GM19397 (cell line): Measurements from ENCODE around the gene FARSA.
A peak's percentile ranks its signal among the peaks of the same experiment; 100 is the strongest.
"Not testable (repeated sequence)": the region's sequence is repeated elsewhere in the genome, so short reads cannot be mapped to it uniquely, and the experiment has no call there.

ENCODE experiments used
- ATAC-seq: cut with Tn5 transposase; IDR thresholded peaks from one replicate; pipeline ENCODE4 v1.9.1; 2021; ENCODE audit warnings: mild to moderate bottlenecking, moderate library complexity; ENCODE audit not compliant: unreplicated experiment

The FARSA gene

DNA sequence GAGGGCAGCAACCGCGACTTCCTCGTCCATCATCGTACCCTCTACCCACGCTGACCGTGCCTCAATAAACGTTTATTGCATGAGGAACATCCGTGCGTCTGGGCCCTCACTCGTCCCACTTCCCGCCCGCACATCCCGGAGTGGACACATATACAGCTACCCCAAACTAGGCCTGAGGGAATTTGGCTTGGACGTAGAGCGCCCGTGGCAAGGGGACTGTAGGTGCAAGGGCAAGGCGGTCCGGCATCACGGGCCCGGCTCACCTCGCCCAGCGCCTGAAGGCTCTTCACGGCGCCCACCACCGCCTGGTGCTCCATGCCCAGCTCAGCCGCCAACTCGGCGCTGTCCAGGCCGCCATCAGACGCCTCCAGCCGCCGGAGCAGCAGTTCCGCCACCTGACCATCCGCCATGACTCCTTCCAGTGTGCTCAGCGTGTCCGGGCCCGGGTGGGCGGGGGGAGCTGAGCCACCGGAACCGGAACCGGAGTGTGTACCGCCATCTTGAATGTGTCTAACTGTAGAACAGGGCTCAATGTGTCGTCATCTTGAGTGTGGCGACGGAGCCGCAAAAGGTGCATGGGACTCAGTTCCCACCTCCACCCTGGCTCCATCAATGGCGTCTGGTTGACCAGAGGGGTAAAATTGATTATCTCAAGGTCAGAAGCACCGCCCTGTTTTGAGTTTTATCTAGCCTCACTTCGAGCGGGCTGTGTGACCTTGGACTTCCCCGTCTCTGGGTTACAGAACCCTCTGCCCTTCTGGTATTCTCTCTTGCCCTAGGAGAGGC lies at the start of gene FARSA:
FARSA (minus strand) TSS at position 425 of the 786 bp plus-strand sequence; CDS start at position 410, 15 bp downstream.
- peak; percentile 43 for ATAC-seq

- no peak for ATAC-seq
Measured at GRCh38 chr19:12983091-12983490, 49.6 kb upstream of the FARSA start.

DNA sequence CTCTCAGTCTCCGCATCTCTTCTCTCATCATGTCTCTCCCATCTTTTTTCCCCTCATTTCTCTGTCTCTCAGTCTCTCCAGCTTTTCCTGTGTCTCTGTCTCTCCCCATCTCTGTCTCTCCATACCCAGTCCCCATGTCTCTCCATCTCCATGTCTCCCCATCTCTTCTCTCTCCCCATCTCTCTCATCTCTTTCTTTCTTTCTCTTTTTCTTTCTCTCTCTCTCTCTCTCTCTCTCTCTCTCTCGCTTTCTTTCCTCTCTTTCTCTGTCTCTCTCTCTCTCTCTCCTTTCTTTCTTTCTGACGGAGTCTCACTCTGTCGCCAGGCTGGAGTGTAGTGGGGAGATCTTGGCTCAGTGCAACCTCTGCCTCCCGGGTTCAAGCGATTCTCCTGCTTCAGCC lies 49.1 kb upstream of the FARSA start:
- ATAC-seq: no peak

GRCh38 chr19:12979974-12980373 lies 46.5 kb upstream of the FARSA start:
- no peak for ATAC-seq

DNA sequence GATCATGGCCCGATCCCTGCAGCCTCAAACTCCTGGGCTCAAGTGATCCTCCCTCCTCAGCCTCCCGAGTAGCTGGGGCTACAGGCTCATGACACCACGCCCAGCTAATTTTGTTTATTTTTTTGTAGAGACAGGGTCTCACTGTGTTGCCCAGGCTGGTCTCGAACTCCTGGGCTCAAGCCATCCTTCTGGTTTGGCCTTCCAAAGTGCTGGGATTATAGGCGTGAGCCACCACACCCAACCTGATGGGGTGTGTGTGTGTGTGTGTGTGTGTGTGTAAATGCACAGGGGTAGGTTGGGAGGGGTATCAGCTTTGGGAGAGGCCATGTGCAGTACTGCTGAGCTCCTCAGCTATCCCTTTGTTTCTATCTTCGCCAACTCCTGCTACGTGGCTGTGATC lies 42.6 kb upstream of the FARSA start:
- ATAC-seq: not testable (repeated sequence)

DNA sequence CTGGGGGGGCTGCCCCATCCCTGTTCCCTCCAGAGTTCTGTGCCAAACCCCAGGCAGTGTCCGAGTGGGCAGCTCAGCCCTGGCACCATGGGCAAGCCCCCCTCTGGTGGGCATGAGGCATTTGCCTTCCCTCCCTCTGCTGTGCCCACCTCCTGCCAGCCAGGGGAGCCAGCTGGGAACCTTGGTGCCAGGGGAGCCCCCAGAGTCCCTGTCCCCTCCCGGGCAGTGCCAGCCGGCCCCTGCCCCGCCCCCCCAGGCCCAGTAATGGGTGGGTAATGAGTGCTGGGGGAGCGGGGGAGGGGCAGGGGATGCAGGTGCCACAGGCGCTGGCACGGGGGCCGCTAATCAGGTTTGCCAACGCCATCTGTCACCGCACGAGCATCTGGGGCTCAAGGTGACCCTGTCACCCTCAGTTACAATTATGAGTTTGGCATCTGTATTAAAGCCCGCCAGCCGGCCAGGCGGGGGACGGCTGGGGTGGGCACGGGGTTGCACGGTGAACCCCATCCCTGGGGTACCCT lies 41.8 kb upstream of the FARSA start:
- no peak for ATAC-seq

DNA sequence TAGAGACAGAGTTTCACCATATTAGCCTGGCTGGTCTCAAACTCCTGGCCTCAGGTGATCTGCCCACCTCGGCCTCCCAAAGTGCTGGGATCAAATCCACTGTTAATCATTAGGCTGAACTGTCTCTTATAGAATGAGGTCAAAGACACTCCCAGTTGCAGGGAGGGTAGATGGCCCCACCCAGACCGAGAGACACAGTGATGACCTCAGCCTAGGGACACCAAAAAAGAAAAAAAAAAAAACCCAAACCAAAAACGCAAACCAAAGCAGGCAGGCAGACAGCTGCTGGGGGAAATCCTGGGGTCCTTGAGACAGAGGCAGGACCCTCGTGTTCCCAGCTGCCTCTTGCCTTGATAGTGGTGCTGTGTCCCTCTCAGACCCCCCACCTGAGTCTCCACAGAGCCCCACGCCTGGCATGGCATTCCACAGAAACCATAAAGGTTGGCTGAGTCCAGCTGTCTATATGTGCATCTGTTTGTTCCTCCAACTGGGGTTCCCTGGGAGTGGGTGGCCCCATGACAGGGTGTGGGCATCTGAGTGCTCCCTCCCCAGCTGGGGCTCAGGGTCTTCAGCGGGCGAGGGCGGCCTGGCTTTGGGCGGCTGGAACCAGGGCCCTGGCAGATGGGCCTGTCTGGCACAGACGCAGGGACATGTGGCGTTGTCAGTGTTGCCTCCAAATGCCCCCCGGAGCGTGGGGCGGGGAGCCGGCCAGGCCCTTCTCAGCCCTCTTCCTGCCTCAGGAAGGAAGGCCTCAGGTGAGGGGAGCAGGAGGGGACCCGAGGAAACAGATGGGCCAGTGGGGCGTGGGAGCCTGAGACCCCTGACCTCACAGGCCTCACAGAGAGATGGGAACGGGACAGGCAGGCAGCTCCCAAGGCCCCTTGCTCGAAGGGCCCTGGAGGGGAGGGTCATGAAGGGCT lies 41.0 kb upstream of the FARSA start:
- no peak for ATAC-seq

- ATAC-seq: no peak
Measured at GRCh38 chr19:12973236-12973635, 39.7 kb upstream of the FARSA start.

DNA sequence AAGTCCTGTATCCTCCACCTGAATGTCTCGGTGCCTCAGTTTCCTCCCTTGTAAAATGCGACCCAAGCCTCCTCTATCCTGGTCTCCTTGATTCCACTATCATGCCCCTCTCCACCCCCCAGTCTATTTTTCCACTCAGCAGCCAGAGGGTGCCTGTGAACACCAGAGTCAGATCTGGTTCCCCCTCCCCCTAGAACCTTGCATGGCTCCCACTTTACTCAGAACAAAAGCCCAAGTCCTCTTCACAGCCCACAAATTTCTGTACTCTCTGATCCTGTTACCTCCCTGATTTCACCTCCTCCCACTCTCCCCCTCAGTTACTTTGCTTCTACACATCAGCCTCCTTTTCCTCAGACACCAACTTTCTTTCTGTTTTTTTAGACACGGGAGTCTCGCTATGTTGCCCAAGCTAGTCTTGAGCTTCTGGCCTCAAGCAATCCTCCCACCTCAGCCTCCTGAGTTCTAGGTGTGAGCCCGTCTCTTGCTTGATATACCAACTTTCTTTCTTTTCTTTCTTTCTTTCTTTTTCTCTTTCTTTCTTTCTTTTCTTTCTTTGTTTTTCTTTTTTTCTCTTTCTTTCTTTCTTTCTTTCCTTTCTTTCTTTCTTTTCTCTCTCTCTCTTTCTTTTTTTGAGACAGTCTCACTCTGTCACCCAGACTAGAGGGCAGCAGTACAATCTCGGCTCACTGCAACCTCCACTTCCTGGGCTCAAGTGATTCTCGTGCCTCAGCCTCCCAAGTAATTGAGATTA lies 36.7 kb upstream of the FARSA start:
- no peak for ATAC-seq

DNA sequence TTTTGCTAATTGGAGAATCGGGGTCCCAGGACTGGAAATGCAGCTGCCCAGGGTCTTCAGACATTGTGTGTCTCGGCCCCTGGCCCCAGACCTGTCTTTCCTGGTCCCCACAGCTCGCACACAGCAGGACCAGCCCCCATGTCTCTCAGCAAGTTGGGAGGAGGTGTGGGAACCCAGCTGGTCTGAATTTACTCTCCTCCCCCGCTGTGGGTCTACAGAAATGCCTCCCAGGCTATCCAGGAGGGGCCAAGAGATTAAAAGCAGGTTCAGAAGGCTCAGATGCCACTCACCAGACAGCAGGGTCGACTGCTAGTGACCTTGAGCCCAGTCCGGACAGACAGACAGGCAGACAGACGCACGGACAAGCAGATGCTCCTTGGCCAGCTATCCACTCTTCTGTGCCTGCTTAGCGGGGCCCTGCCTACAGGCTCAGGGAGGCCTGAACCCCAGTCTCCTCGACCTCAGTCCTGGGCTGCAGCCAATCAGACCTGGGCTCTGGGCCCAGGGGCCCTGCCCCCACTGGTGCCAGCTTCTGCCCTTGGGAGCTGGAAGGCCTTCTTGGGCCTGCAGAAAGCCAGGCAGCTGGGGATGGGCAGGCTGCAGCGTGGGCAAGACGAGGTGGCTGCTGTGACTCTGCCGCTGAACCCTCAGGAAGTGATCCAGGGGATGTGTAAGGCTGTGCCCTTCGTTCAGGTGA lies 35.9 kb upstream of the FARSA start, which contains the start of gene DAND5:
DAND5 (plus strand) TSS at position 285 of the 697 bp plus-strand sequence; CDS start at position 370, 85 bp downstream.
- ATAC-seq: no peak

DNA sequence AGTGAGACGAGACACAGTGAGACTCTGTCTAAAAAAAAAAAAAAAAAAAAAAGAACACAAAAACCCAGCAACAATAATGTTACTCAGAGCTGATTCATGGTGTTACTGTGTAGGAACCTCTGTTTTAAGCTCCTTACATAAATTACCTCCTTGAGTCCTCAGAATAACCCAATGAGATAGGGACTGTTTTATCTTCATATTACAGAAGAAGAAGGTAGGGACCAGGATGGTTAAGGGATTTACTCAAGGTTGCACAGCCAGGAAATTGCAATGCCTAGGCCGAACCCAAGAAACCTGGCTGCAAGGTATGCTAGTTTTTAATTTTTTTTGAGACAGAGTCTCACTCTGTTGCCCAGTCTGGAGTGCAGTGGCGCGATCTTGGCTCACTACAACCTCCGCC lies 34.4 kb upstream of the FARSA start:
- ATAC-seq: no peak

- ATAC-seq: no peak
Measured at GRCh38 chr19:12965812-12966135, 32.3 kb upstream of the FARSA start.

GRCh38 chr19:12965017-12965811 lies 31.7 kb upstream of the FARSA start:
- ATAC-seq: peak; percentile 79

DNA sequence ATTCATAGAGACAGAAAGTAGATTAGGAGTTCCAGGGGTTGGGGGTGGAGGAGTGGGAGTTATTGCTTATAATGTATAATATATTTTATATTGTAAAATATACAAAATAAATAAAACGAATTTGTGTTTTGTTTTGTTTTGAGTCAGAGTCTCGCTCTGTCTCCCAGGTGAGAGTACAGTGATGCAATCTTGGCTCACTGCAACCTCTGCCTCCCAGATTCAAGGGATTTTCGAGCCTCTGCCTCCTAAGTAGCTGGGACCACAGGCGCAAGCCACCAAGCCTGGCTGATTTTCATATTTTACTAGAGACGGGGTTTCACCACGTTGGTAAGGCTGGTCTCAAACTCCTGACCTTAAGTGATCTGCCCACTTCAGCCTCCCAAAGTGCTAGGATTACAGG lies 26.0 kb upstream of the FARSA start:
- no peak for ATAC-seq

DNA sequence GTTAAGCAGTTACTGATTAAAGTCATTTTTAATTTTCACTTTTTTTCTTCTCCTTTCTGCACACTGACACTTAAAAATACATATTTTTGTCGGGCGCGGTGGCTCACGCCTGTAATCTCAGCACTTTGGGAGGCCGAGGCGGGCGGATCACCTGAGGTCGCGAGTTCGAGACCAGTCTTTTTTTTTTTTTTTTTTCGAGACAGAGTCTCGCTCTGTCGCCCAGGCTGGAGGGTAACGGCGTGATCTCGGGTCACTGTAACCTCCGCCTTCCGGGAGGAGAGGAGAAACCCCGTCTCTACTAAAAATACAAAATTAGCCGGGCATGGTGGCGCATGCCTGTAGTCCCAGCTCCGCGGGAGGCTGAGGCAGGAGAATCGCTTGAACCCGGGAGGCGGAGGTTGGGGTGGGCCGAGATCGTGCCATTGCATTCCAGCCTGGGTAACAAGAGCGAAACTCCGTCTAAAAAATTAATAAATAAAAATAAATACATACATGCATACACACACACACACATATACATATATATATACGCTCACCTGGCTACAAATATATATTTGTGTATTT lies 24.0 kb upstream of the FARSA start:
- not testable (repeated sequence) for ATAC-seq

DNA sequence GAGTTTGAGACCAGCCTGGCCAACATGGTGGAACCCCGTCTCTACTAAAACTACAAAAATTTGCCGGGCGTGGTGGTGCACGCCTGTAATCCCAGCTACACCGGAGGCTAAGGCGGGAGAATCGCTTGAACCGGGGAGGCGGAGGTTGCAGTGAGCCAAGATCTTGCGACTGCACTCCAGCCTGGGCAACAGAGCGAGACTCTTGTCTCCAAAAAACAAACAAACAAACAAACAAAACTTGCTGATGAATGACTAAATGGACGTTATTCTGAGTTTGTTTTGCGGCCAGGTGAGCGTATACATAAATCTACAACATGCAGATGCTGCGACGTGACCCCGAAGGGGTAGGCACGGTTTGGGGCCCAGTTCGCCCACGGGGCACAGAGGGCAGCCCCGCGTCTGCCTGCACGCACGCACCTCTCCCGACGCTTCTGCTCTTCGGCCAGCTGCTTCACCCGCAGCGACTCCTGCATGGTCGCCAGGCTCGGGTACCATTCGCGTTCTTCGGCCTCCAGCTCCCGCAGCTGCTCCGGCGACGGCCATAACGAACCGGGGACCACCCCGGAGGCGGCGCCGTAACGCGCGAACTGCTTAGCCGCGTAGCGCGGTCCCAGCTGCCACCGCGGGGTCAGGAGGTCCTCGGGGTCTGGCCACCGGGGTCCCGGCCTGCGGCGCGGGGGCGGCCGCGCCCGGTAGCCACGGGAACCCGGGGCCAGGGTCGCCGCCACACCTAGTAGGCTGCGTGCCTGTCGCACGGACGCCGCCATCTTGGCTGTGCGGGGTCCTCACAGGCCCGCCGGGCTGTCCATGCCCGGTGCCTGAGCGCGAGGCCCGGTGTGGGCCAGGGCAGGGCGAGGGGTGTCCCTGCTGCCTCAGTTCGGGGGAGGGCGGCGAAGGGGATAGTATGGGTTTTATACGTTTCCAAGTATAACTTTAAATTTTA lies 23.2 kb upstream of the FARSA start, which contains the start of gene GADD45GIP1:
GADD45GIP1 (minus strand) TSS at position 778 of the 943 bp plus-strand sequence; CDS start at position 767, 11 bp downstream.
- ATAC-seq: peak; percentile 87

- ATAC-seq: no peak
Measured at GRCh38 chr19:12955996-12956395, 22.5 kb upstream of the FARSA start.

- not testable (repeated sequence) for ATAC-seq
Measured at GRCh38 chr19:12955575-12955974, 22.1 kb upstream of the FARSA start.
